ENCODE results near the gene SGCB.
"Not testable (repeated sequence)": the region's sequence is repeated elsewhere in the genome, so short reads cannot be mapped to it uniquely, and the experiment has no call there.

Gene SGCB

GRCh38 chr4:52038103-52038912, at the start of gene SGCB:
Gene SGCB, minus strand, starts transcription at chr4:52038299. Its CDS starts 40 bp downstream, at chr4:52038259.
- Mint-ChIP-seq H3K36me3 (no peaks in the 10 kb centered on the region), H3K4me1 (peaks cover 22% of the 10 kb centered on the region), H3K4me3 (peak within 1 kb of the TSS; percentile 74), H3K27ac (peak within 1 kb of the TSS; percentile 79), H3K9me3 (no peaks in the 10 kb centered on the region)
- peak; percentile 63 to 86 for DNase-seq (ENCODE audit: low spot score in 2 of 2)
- peak; percentile 94 for ATAC-seq

- H3K4me3 Mint-ChIP-seq; DNase-seq (ENCODE audit: low spot score in 2 of 2); H3K4me1 Mint-ChIP-seq; H3K9me3 Mint-ChIP-seq; H3K27ac Mint-ChIP-seq; H3K36me3 Mint-ChIP-seq; ATAC-seq: not testable (repeated sequence)
These were observed 48.3 kb upstream of the SGCB start for GRCh38 chr4:52086425-52086824.

- Mint-ChIP-seq H3K9me3 (no peaks in the 10 kb centered on the region), H3K4me1 (no peaks in the 10 kb centered on the region), H3K4me3 (no peak overlapping the region), H3K36me3 (no peaks in the 10 kb centered on the region), H3K27ac (no peak overlapping the region)
- ATAC-seq (no peak), DNase-seq (ENCODE audit: low spot score in 2 of 2) (no peak)
These were observed 43.1 kb upstream of the SGCB start for GRCh38 chr4:52081216-52081615.

- no peaks in the 10 kb centered on the region for H3K9me3 Mint-ChIP-seq
- H3K36me3 Mint-ChIP-seq = no peaks in the 10 kb centered on the region
- ATAC-seq = no peak
- no peak for DNase-seq (ENCODE audit: low spot score in 2 of 2)
- no peak overlapping the region for H3K4me3 Mint-ChIP-seq
- H3K27ac Mint-ChIP-seq = no peak overlapping the region
- no peaks in the 10 kb centered on the region for H3K4me1 Mint-ChIP-seq
These were observed 41.6 kb upstream of the SGCB start for GRCh38 chr4:52079659-52080058.

- Mint-ChIP-seq H3K4me1 (no peaks in the 10 kb centered on the region), H3K9me3 (no peaks in the 10 kb centered on the region), H3K36me3 (no peaks in the 10 kb centered on the region), H3K27ac (no peak overlapping the region), H3K4me3 (no peak overlapping the region)
- DNase-seq (ENCODE audit: low spot score in 2 of 2) (no peak), ATAC-seq (no peak)
These were observed 38.6 kb upstream of the SGCB start for GRCh38 chr4:52076731-52077130.

- H3K27ac Mint-ChIP-seq = no peak overlapping the region
- no peaks in the 10 kb centered on the region for H3K36me3 Mint-ChIP-seq
- no peaks in the 10 kb centered on the region for H3K9me3 Mint-ChIP-seq
- DNase-seq (ENCODE audit: low spot score in 2 of 2) (no peak), ATAC-seq (no peak)
- H3K4me1 Mint-ChIP-seq = no peaks in the 10 kb centered on the region
- H3K4me3 Mint-ChIP-seq = no peak overlapping the region
These were observed 33.9 kb upstream of the SGCB start for GRCh38 chr4:52071791-52072546.

- Mint-ChIP-seq H3K4me3 (no peak overlapping the region), H3K27ac (no peak overlapping the region), H3K4me1 (no peaks in the 10 kb centered on the region), H3K36me3 (no peaks in the 10 kb centered on the region), H3K9me3 (no peaks in the 10 kb centered on the region)
- DNase-seq (ENCODE audit: low spot score in 2 of 2) (no peak), ATAC-seq (no peak)
These were observed 31.5 kb upstream of the SGCB start for GRCh38 chr4:52069571-52069970.

GRCh38 chr4:52059372-52059771, 21.3 kb upstream of the SGCB start:
- H3K27ac Mint-ChIP-seq = no peak overlapping the region
- H3K36me3 Mint-ChIP-seq = no peaks in the 10 kb centered on the region
- DNase-seq (ENCODE audit: low spot score in 2 of 2) = no peak
- ATAC-seq = no peak
- H3K4me1 Mint-ChIP-seq = no peaks in the 10 kb centered on the region
- H3K4me3 Mint-ChIP-seq = no peak overlapping the region
- H3K9me3 Mint-ChIP-seq = no peaks in the 10 kb centered on the region

- H3K9me3 Mint-ChIP-seq = no peaks in the 10 kb centered on the region
- ATAC-seq = no peak
- no peak overlapping the region for H3K4me3 Mint-ChIP-seq
- no peak for DNase-seq (ENCODE audit: low spot score in 2 of 2)
- H3K36me3 Mint-ChIP-seq = no peaks in the 10 kb centered on the region
- H3K4me1 Mint-ChIP-seq = no peaks in the 10 kb centered on the region
- H3K27ac Mint-ChIP-seq = no peak overlapping the region
These were observed 20.2 kb upstream of the SGCB start for GRCh38 chr4:52058275-52058674.

- Mint-ChIP-seq H3K4me3 (no peak overlapping the region), H3K27ac (no peak overlapping the region), H3K36me3 (no peaks in the 10 kb centered on the region), H3K9me3 (no peaks in the 10 kb centered on the region), H3K4me1 (peaks cover 5% of the 10 kb centered on the region)
- ATAC-seq (no peak), DNase-seq (ENCODE audit: low spot score in 2 of 2) (no peak)
These were observed 19.1 kb upstream of the SGCB start for GRCh38 chr4:52057196-52057595.

GRCh38 chr4:52054254-52054653, 16.2 kb upstream of the SGCB start:
- peaks cover 10% of the 10 kb centered on the region for H3K4me1 Mint-ChIP-seq
- ATAC-seq = no peak
- no peaks in the 10 kb centered on the region for H3K9me3 Mint-ChIP-seq
- no peak overlapping the region for H3K4me3 Mint-ChIP-seq
- DNase-seq (ENCODE audit: low spot score in 2 of 2) = no peak
- H3K36me3 Mint-ChIP-seq = no peaks in the 10 kb centered on the region
- H3K27ac Mint-ChIP-seq = no peak overlapping the region

- Mint-ChIP-seq H3K36me3 (no peaks in the 10 kb centered on the region), H3K4me3 (peak overlapping the region; percentile 58), H3K9me3 (no peaks in the 10 kb centered on the region), H3K27ac (no peak overlapping the region), H3K4me1 (peaks cover 10% of the 10 kb centered on the region)
- ATAC-seq (no peak), DNase-seq (ENCODE audit: low spot score in 2 of 2) (no peak)
These were observed 14.3 kb upstream of the SGCB start for GRCh38 chr4:52052475-52052780.

GRCh38 chr4:52051615-52052474, 13.7 kb upstream of the SGCB start:
- H3K36me3 Mint-ChIP-seq = no peaks in the 10 kb centered on the region
- ATAC-seq (peak; percentile 59), DNase-seq (ENCODE audit: low spot score in 2 of 2) (no peak)
- peaks cover 10% of the 10 kb centered on the region for H3K4me1 Mint-ChIP-seq
- H3K27ac Mint-ChIP-seq = no peak overlapping the region
- peak overlapping the region; percentile 58 for H3K4me3 Mint-ChIP-seq
- no peaks in the 10 kb centered on the region for H3K9me3 Mint-ChIP-seq

- Mint-ChIP-seq H3K4me3 (peak within 1 kb of the TSS; percentile 58), H3K27ac (no peak within 1 kb of the TSS), H3K36me3 (no peaks in the 10 kb centered on the region), H3K4me1 (peaks cover 10% of the 10 kb centered on the region), H3K9me3 (no peaks in the 10 kb centered on the region)
- ATAC-seq (peak; percentile 68), DNase-seq (ENCODE audit: low spot score in 2 of 2) (no peak)
These were observed 13.1 kb upstream of the SGCB start, which contains the start of gene SPATA18 for GRCh38 chr4:52051213-52051614. Gene SPATA18, plus strand, starts transcription at chr4:52051304. Its CDS starts 401 bp downstream, at chr4:52051705.

- Mint-ChIP-seq H3K27ac (no peak overlapping the region), H3K9me3 (no peaks in the 10 kb centered on the region), H3K4me3 (no peak overlapping the region), H3K4me1 (peaks cover 10% of the 10 kb centered on the region), H3K36me3 (no peaks in the 10 kb centered on the region)
- no peak for DNase-seq (ENCODE audit: low spot score in 2 of 2)
- no peak for ATAC-seq
These were observed 11.2 kb upstream of the SGCB start for GRCh38 chr4:52049266-52049665.

All from stimulated activated effector memory CD8-positive, alpha-beta T cell treated with anti-CD3 and anti-CD28 coated beads, Interleukin-12 subunit alpha, Interleukin-12 subunit beta, amount 100 ng/mL, for 72 hours (primary cell).